Vagina (tissue), 2 donors: ENCODE data around the gene RHOD.

Experiments used
- CTCF ChIP-seq, 3 experiments: fragments of 450-650 bp in 2 of 3; fragments of 200-600 bp in 1 of 3; sonication (generic) in 1 of 3; IDR thresholded peaks; one replicate each; pipeline ENCODE4 v1.5.1; 2017 to 2019; ENCODE audit warnings: antibody characterized with exemption in 3 of 3, mild to moderate bottlenecking in 2 of 3, moderate library complexity in 2 of 3
- POLR2A ChIP-seq, 2 donors: fragments of 450-650 bp; IDR thresholded peaks; one replicate each; pipeline ENCODE4 v1.6.1; 2017; ENCODE audit warnings: antibody characterized with exemption in 2 of 2, mild to moderate bottlenecking in 2 of 2, moderate library complexity in 2 of 2
- POLR2AphosphoS5 ChIP-seq, 2 donors: sonication (generic); formaldehyde crosslinking; IDR thresholded peaks; one replicate each; pipeline ENCODE4 v1.9.0; 2017; ENCODE audit warnings: antibody characterized with exemption in 2 of 2, mild to moderate bottlenecking in 2 of 2, low read depth in 1 of 2; ENCODE audit not compliant: insufficient read depth in 1 of 2

- no peak for TF ChIP-seq CTCF (IDR thresholded peaks at IDR 0.05)
- TF ChIP-seq POLR2A (IDR thresholded peaks at IDR 0.05), result no peak
- no peak for TF ChIP-seq POLR2AphosphoS5 (IDR thresholded peaks at IDR 0.05; ENCODE audit: insufficient read depth in 1 of 2, low read depth in 1 of 2)
Observed at GRCh38 chr11:67027483-67027930, 29.1 kb upstream of the RHOD start.
